ENCODE results near the gene FYN. TPM values are rescaled to one million over a fixed set of nuclear protein-coding genes. Genes with fewer than 3 reads are reported as not detected.
A peak's percentile ranks its signal among the peaks of the same experiment; 100 is the strongest.
"Not testable (repeated sequence)": the region's sequence is repeated elsewhere in the genome, so short reads cannot be mapped to it uniquely, and the experiment has no call there.

FYN gene
- total RNA-seq, 1 experiment from 2014 or later, result 49.9 TPM

GRCh38 chr6:111789598-111789997 lies 83.7 kb downstream of the FYN start:
- no peak for DNase-seq (ENCODE audit: low read depth)

GRCh38 chr6:111788379-111789276 lies 84.6 kb downstream of the FYN start:
- DNase-seq (ENCODE audit: low read depth), result no peak

GRCh38 chr6:111786151-111786550 lies 87.1 kb downstream of the FYN start:
- not testable (repeated sequence) for DNase-seq (ENCODE audit: low read depth)

GRCh38 chr6:111784433-111784832 lies 88.8 kb downstream of the FYN start:
- peak; percentile 41 for DNase-seq (ENCODE audit: low read depth)

- no peak for DNase-seq (ENCODE audit: low read depth)
Observed at GRCh38 chr6:111782887-111783466, 90.3 kb downstream of the FYN start.

GRCh38 chr6:111782192-111782809 lies 91.0 kb downstream of the FYN start:
- no peak for DNase-seq (ENCODE audit: low read depth)

GRCh38 chr6:111781041-111781708 lies 92.1 kb downstream of the FYN start:
- no peak for DNase-seq (ENCODE audit: low read depth)

GRCh38 chr6:111780393-111780792 lies 92.9 kb downstream of the FYN start:
- no peak for DNase-seq (ENCODE audit: low read depth)

GRCh38 chr6:111779660-111780059 lies 93.6 kb downstream of the FYN start:
- DNase-seq (ENCODE audit: low read depth), result no peak

GRCh38 chr6:111779031-111779430 lies 94.2 kb downstream of the FYN start:
- no peak for DNase-seq (ENCODE audit: low read depth)

GRCh38 chr6:111777357-111777756 lies 95.9 kb downstream of the FYN start:
- no peak for DNase-seq (ENCODE audit: low read depth)

GRCh38 chr6:111776236-111777221 lies 96.7 kb downstream of the FYN start:
- DNase-seq (ENCODE audit: low read depth), result no peak

- no peak for DNase-seq (ENCODE audit: low read depth)
Observed at GRCh38 chr6:111775145-111775922, 97.9 kb downstream of the FYN start.

GRCh38 chr6:111774346-111774703 lies 98.9 kb downstream of the FYN start:
- no peak for DNase-seq (ENCODE audit: low read depth)

GRCh38 chr6:111773501-111774345 lies 99.5 kb downstream of the FYN start:
- DNase-seq (ENCODE audit: low read depth), result no peak

GRCh38 chr6:111772381-111772780 lies 100.9 kb downstream of the FYN start:
- no peak for DNase-seq (ENCODE audit: low read depth)

GRCh38 chr6:111771629-111772028 lies 101.6 kb downstream of the FYN start:
- DNase-seq (ENCODE audit: low read depth), result no peak

- DNase-seq (ENCODE audit: low read depth), result no peak
Observed at GRCh38 chr6:111771094-111771432, 102.2 kb downstream of the FYN start.

- DNase-seq (ENCODE audit: low read depth), result no peak
Observed at GRCh38 chr6:111770263-111771093, 102.8 kb downstream of the FYN start.
